Neutrophil (primary cell): Measurements from ENCODE around the gene TRPM3.

Source experiments
- H3K27ac ChIP-seq: fragments of 200-600 bp; sonication (generic); 2 replicates; pipeline ENCODE4 v1.5.1; 2016; ENCODE audit warnings: mild to moderate bottlenecking, moderate library complexity
- H3K27me3 ChIP-seq: fragments of 200-600 bp; sonication (generic); 2 replicates; pipeline ENCODE4 v1.6.0; 2016; ENCODE audit warnings: mild to moderate bottlenecking
- H3K36me3 ChIP-seq: fragments of 200-600 bp; sonication (generic); 2 replicates; pipeline ENCODE4 v1.5.1; 2017
- H3K4me1 ChIP-seq, 2 experiments: fragments of 200-600 bp in 1 of 2; sonication (generic) in 1 of 2; 1 replicate in 1 of 2; 2 replicates in 1 of 2; pipeline versions ENCODE4 v1.5.1 to v1.6.1; 2013 to 2016; ENCODE audit warnings: low read depth in 1 of 2, low read length in 1 of 2, mild to moderate bottlenecking in 1 of 2, moderate library complexity in 1 of 2; ENCODE audit not compliant: control insufficient read depth in 1 of 2, insufficient read depth in 1 of 2
- H3K4me3 ChIP-seq, 2 experiments: fragments of 200-600 bp in 1 of 2; sonication (generic) in 1 of 2; 1 replicate in 1 of 2; 2 replicates in 1 of 2; pipeline ENCODE4 v1.5.1; 2013 to 2016; ENCODE audit warnings: low read depth in 1 of 2, low read length in 1 of 2, mild to moderate bottlenecking in 1 of 2, moderate library complexity in 1 of 2
- H3K9me3 ChIP-seq: fragments of 200-600 bp; sonication (generic); 2 replicates; pipeline ENCODE4 v1.5.1; 2016
- CTCF ChIP-seq: fragments of 200-600 bp; sonication (generic); IDR thresholded peaks from 2 replicates; pipeline ENCODE4 v1.5.1; 2016; ENCODE audit warnings: antibody characterized with exemption

Gene TRPM3

GRCh38 chr9:70816891-70817290 lies 304.5 kb downstream of the TRPM3 start:
- Histone ChIP-seq H3K36me3 (no peaks in the 10 kb centered on the region), H3K27ac (no peak overlapping the region), H3K9me3 (no peaks in the 10 kb centered on the region), H3K4me1 (no peaks in the 10 kb centered on the region), H3K4me3 (no peak overlapping the region), H3K27me3 (no peaks in the 10 kb centered on the region)
- TF ChIP-seq CTCF = no peak

DNA sequence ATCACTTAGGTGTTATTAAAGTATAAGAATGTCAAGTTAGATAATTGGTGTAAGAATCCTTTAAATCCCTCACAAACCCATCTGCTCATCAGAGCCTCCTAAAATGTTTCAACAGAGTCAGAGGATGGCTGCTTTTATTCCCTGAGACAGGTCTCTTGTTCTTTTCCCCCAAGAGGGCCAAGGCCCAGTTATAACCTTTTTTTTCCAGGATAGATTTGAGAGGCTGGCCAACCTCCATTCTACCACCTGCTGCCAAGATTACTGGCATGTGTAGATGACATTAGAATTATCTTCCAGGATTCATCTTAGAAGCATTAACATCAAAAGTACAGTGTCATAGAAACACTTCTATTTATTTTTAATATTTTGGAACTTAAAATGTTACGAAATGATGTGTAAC lies 305.1 kb downstream of the TRPM3 start:
- Histone ChIP-seq H3K27me3 (no peaks in the 10 kb centered on the region), H3K36me3 (no peaks in the 10 kb centered on the region), H3K27ac (no peak overlapping the region), H3K4me3 (no peak overlapping the region), H3K4me1 (no peaks in the 10 kb centered on the region), H3K9me3 (no peaks in the 10 kb centered on the region)
- TF ChIP-seq CTCF = no peak

GRCh38 chr9:70814597-70814996 lies 306.8 kb downstream of the TRPM3 start:
- H3K9me3 ChIP-seq = no peaks in the 10 kb centered on the region
- H3K27me3 ChIP-seq = no peaks in the 10 kb centered on the region
- H3K27ac ChIP-seq = no peak overlapping the region
- no peak for TF ChIP-seq CTCF
- no peaks in the 10 kb centered on the region for H3K36me3 ChIP-seq
- no peaks in the 10 kb centered on the region for H3K4me1 ChIP-seq
- no peak overlapping the region for H3K4me3 ChIP-seq

GRCh38 chr9:70813141-70813540 lies 308.3 kb downstream of the TRPM3 start:
- no peak for TF ChIP-seq CTCF
- Histone ChIP-seq H3K4me1 (no peaks in the 10 kb centered on the region), H3K4me3 (no peak overlapping the region), H3K9me3 (no peaks in the 10 kb centered on the region), H3K27me3 (no peaks in the 10 kb centered on the region), H3K27ac (no peak overlapping the region), H3K36me3 (no peaks in the 10 kb centered on the region)

DNA sequence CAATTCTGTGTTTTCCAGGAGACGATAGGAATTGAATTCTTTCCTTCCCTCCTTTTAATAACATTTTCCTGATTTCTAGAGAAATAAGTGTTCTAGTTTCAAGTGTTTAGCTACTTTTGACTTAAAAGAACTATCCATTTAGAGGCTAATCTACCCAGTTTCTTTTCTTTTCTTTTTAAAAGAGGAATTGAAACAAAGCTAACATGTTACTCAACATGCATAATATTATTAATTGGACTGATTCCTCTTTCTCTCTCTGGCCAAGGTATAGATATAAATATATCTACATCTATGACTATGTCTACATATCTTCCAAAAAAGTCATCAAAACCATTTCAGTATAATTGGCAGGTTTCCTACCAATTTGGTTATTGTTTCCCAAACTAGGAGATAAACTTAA lies 309.8 kb downstream of the TRPM3 start:
- H3K27me3 ChIP-seq = no peaks in the 10 kb centered on the region

More for the DNA sequence above, 309.8 kb downstream of the TRPM3 start:
- no peak for TF ChIP-seq CTCF
- Histone ChIP-seq H3K36me3 (no peaks in the 10 kb centered on the region), H3K4me3 (no peak overlapping the region), H3K27ac (no peak overlapping the region), H3K9me3 (no peaks in the 10 kb centered on the region), H3K4me1 (no peaks in the 10 kb centered on the region)
